NCI-H2107 treated with DMSO at 0.1 percent for 48 hours (cell line): ENCODE measurements around the gene RRP12.
"Not testable (repeated sequence)": the region's sequence is repeated elsewhere in the genome, so short reads cannot be mapped to it uniquely, and the experiment has no call there.

Experiments
- DNase-seq: peaks from one replicate; lab custom pipeline; 2025; ENCODE audit not compliant: unreplicated experiment; lab: John Stamatoyannopoulos, UW

The RRP12 gene

GRCh38 chr10:97372233-97372875 lies 28.8 kb downstream of the RRP12 start:
- no peak for DNase-seq

DNA sequence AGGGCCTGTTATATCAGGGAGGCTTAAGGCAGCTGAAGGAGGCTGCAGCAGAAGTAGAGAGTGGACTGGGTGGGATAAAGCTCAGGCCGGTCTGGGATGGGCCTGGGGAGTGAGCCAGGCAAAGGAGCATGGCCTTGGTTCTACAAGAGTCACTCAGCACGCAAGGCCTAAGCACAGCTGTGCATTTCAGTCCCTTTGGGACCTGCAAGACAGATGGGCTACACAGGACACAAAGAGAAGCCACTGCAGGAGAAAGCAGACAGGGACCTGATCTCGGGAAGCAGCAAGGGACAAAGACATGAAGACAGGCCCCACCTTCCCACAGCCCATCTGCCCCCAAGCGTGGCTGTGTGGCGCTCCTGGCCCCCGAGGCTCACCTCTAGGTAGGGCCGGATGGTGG lies 29.4 kb downstream of the RRP12 start:
- DNase-seq = no peak

DNA sequence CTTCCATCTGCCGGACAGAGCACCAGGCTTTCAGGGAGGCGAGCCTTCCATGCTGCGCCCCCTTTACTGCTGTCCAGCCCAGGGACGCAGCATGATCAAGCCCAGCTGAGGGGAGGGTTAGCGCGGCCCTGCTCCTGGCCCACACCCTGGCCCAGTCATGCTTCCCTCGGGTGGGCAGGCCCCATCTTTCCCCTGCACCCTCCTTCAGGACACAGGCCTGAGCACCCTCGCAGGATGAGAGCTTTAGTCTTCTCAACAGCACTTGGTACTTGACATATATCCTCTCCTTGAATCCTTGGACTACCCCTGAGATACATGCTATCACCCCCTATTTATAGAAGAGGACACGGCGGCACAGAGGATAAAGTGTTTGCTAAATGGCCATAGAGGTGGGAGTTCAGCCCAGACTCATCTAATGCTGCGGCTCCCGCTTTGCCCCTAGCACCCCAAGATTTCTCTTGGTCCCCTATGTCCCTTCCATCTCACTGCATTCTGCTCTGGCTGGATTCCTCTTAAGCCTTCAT lies 34.0 kb downstream of the RRP12 start:
- DNase-seq = no peak

- DNase-seq = no peak
Measured at GRCh38 chr10:97366572-97366971, 34.6 kb downstream of the RRP12 start.

- no peak for DNase-seq
Measured at GRCh38 chr10:97365761-97366351, 35.3 kb downstream of the RRP12 start.

GRCh38 chr10:97363071-97363470 lies 38.1 kb downstream of the RRP12 start:
- no peak for DNase-seq

DNA sequence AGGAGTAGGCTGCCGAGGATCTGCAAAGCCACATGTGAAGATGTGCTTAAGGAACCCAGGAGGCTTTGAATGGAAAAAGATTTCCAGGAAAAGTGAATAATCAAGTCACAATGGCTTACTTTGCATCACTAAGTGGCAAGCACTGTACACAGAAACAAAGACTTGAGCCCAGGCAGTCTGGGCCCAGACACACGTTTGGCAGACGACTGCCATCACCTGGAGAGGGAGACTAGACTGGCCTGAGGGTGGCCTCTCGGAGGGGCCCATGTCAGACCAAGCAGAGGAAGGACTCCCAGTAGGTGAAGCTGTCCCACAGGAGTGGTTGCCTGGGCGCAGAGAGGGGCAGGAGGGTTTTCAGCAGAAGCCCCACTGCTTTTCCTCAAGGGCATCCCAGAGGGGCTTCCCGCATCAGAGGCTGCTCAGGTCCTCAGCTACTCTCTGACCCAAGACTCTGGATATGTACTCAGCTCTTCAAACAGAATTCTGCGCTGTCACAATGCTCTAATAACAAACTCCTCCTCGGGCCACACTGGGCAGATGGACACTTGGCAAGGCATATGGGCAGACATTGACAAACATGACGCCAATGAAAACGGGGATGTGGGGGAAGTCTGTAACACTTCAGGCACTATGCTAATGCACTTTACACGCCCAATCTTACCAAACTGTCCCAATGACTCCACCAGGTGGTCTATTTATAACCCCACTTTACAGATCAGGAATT lies 38.7 kb downstream of the RRP12 start:
- no peak for DNase-seq

- DNase-seq = no peak
Measured at GRCh38 chr10:97361537-97361901, 39.6 kb downstream of the RRP12 start.

- DNase-seq = no peak
Measured at GRCh38 chr10:97360705-97361536, 40.2 kb downstream of the RRP12 start.

- no peak for DNase-seq
Measured at GRCh38 chr10:97358781-97359180, 42.4 kb downstream of the RRP12 start.

- no peak for DNase-seq
Measured at GRCh38 chr10:97358349-97358748, 42.8 kb downstream of the RRP12 start.

GRCh38 chr10:97356918-97357317 lies 44.2 kb downstream of the RRP12 start:
- DNase-seq = no peak

- no peak for DNase-seq
Measured at GRCh38 chr10:97356318-97356914, 44.7 kb downstream of the RRP12 start.

- no peak for DNase-seq
Measured at GRCh38 chr10:97355571-97355975, 45.6 kb downstream of the RRP12 start.

GRCh38 chr10:97353945-97354344 lies 47.2 kb downstream of the RRP12 start:
- no peak for DNase-seq

- no peak for DNase-seq
Measured at GRCh38 chr10:97349752-97350513, 51.2 kb downstream of the RRP12 start.

- DNase-seq = no peak
Measured at GRCh38 chr10:97347317-97347716, 53.8 kb downstream of the RRP12 start.

GRCh38 chr10:97343664-97344063 lies 57.5 kb downstream of the RRP12 start:
- not testable (repeated sequence) for DNase-seq

DNA sequence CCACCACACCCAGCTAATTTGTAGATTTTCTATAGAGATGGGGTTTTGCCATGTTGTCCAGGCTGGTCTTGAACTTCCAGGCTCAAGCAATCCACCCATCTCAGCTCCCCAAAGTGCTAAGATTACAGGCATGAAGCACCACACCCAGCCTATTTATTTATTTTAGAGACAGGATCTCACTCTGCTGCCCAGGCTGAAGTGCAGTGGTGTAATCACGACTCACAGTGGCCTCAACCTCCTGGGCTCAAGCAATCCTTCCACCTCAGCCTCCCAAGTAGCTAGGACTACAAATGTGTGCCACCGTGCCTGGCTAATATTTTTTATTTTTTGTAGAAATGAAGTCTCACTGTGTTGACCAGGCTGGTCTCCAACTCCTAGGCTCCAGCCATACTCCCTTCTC lies 59.7 kb downstream of the RRP12 start:
- no peak for DNase-seq

DNA sequence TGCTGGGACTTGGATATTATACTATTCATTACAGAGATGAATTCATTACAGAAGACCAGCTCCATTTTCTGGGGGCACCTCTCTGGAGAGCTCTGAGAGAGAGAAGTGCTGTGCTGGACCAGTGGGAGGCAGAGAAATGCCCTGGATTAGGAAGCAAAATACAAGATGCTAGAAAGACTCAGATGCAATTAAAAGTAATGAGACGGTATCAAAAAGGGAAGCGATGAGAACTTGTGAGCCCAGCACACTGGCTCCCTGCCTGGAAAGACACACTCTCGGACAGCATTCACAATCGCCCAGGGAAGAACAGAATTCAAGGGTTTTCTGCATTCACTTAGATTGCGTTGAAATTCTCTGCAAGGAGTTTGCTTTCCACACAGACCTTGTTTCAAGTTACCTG lies 63.1 kb downstream of the RRP12 start:
- no peak for DNase-seq
